ENCODE data around the gene OVCA2. TPM values are rescaled to one million over a fixed set of nuclear protein-coding genes. Genes with fewer than 3 reads are reported as not detected.

Gene OVCA2
- total and polyA plus RNA-seq, 4 donors, result 16.1 to 30.6 (median 23.7) TPM

GRCh38 chr17:2015314-2015713 is 26.5 kb upstream of the OVCA2 start (continued):
- TF ChIP-seq HNF4A (conservative IDR thresholded peaks at IDR 0.05) (no peak), FOXA1 (IDR thresholded peaks at IDR 0.05) (no peak), GABPA (IDR thresholded peaks at IDR 0.05 in 1 of 2, conservative IDR thresholded peaks at IDR 0.05 in 1 of 2) (no peak), RAD21 (IDR thresholded peaks at IDR 0.05) (no peak), NR2F2 (IDR thresholded peaks at IDR 0.05) (no peak), SP1 (IDR thresholded peaks at IDR 0.05) (no peak), YY1 (IDR thresholded peaks at IDR 0.05) (no peak), RXRA (IDR thresholded peaks at IDR 0.05) (no peak), EGR1 (IDR thresholded peaks at IDR 0.05; ENCODE audit: low read depth in 2 of 2) (no peak)

GRCh38 chr17:2016494-2016893 is 25.3 kb upstream of the OVCA2 start:
- WGBS, result 94% methylated on average over 20 of the region's 20 CpGs

More at GRCh38 chr17:2016494-2016893, 25.3 kb upstream of the OVCA2 start:
- Histone ChIP-seq H3K36me3 (ENCODE audit: control insufficient read depth in 4 of 4, insufficient read depth in 3 of 4, low read depth in 1 of 4, low read length in 3 of 4) (no peaks in the 10 kb centered on the region), H3K27me3 (ENCODE audit: control insufficient read depth in 4 of 4, insufficient read depth in 4 of 4, low read length in 3 of 4) (no peaks in the 10 kb centered on the region), H3K27ac (ENCODE audit: low read depth in 1 of 2, low read length in 2 of 2) (no peak overlapping the region), H3K4me1 (ENCODE audit: control insufficient read depth in 4 of 4, insufficient read depth in 4 of 4, low read length in 3 of 4) (peaks cover 11 to 63% (median 32%) of the 10 kb centered on the region in 4 donors), H3K4me3 (ENCODE audit: low read depth in 1 of 3, low read length in 3 of 3) (no peak overlapping the region), H3K9me3 (ENCODE audit: control insufficient read depth in 4 of 4, low read length in 3 of 4) (no peaks in the 10 kb centered on the region), H3K9ac (ENCODE audit: low read depth in 1 of 2, low read length in 2 of 2) (no peak overlapping the region)
- DNase-seq (ENCODE audit: low spot score), result no peak
- TF ChIP-seq ZBTB33 (IDR thresholded peaks at IDR 0.05) (no peak), YY1 (IDR thresholded peaks at IDR 0.05) (no peak), SP1 (IDR thresholded peaks at IDR 0.05) (no peak), HNF4G (IDR thresholded peaks at IDR 0.05) (no peak), ATF3 (IDR thresholded peaks at IDR 0.05) (no peak), NR2F2 (IDR thresholded peaks at IDR 0.05) (no peak), CTCF (IDR thresholded peaks at IDR 0.05; ENCODE audit: low read depth, low read length, missing input control) (no peak), TAF1 (conservative IDR thresholded peaks at IDR 0.05) (no peak), FOXA2 (IDR thresholded peaks at IDR 0.05) (no peak), JUND (IDR thresholded peaks at IDR 0.05) (no peak), MAX (IDR thresholded peaks at IDR 0.05) (no peak), FOXA1 (IDR thresholded peaks at IDR 0.05) (no peak), HNF4A (conservative IDR thresholded peaks at IDR 0.05) (no peak), EGR1 (IDR thresholded peaks at IDR 0.05; ENCODE audit: low read depth in 2 of 2) (no peak), GABPA (IDR thresholded peaks at IDR 0.05 in 1 of 2, conservative IDR thresholded peaks at IDR 0.05 in 1 of 2) (no peak), RXRA (IDR thresholded peaks at IDR 0.05) (no peak)

Measured in liver (tissue), 9 donors.